GM03348 (cell line): ENCODE results near the gene FARP2.

Experiments used
- DNase-seq: peaks from one replicate; pipeline ENCODE4 v3.0.0; 2012; ENCODE audit warnings: low spot score

FARP2 gene

DNA sequence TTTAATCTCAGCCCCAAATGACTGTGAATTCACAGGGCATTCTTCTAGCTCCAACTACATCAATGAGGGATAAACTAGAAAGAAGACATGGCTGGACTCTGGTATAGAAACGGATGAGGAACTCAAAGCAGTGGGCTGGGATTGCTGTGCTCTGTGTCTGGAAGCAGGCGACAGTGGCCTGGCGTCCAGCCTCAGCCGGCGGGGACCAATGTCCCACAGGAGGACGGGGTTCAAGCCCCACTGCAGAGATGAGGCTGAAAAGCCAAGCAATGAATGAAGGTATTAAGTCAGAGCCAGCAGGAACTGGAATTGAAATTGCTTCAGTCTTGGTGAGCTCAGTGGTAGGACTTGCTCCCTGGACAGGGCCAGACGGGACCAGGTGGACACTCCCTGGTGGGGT is 178.2 kb downstream of the FARP2 start:
- DNase-seq, result no peak

GRCh38 chr2:241534701-241535375 is 178.8 kb downstream of the FARP2 start:
- DNase-seq, result no peak

- no peak for DNase-seq
Measured at GRCh38 chr2:241535871-241536655, 180.0 kb downstream of the FARP2 start.

DNA sequence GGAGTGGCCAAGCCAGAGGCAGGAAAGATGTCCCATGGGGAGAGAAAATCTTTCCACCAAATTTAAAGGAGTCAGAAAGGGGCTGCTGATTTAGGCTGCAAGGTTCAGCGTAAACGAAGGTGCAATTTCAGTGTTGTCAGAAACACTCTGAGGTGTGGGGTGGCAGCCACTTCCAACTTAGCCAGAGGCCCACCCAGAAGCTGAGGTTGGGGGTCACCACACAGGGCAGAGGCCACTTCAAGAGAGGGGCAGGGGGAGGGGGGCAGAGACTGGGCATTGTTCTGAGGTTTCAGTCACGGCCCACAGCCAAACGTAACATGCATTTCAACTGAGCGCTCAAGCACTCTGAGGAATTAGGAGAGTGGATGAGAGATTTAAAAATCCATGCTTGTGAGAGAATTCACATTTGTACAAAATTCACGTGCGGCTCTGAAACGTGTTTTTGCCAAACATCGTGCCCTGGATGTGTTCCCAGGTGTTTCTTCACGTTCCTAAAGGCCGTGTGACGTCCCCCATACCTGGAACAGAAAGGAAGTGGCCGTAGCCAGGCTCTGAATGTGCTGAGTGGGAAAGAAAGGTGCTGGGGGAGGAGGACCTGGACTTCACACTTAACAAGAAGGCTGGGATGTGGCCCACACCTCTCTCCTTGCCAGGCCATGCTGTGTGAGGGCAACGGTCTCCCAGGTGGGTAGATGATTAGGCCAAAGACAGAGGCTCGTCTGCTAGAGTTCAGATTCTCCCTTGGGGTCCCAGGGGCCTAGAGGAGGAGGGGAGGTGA is 182.9 kb downstream of the FARP2 start:
- no peak for DNase-seq

DNA sequence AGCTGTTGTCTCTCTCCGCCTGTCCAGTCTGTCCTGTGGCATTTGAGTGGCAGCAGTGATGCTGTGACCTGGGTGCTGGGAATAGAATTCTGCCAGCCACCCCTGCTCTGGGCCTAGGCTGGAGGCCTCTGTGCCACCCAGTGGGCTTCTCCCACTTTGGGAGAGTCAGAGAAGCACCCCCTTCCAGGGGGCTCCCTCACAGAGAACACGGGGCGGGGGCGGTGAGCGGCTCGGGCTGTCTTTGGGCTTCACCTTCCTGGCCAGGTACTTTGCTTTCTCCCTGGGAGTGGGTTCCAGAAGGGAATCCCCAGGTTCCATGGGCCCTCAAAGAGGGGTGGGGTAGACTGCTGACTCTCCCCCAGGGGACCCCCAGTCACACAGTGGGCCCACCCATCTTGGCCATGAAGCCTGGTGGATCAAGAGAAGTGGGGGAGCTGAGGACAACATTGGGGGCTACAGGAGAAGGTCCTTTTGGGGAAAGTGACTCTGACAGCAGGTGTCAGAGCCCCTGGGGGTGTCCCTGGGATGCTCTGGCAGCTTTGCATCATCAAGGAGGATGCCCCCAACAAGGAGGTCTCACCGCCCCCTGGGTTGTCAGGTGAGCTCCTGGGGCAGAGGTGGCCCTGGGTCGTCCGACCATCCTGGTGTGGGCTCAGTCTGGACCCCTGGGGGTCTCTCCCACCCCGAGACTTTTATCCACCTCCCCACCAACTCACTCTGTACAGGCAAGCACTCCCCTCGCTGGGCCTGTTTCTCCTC is 183.7 kb downstream of the FARP2 start:
- DNase-seq, result peak; percentile 3

DNA sequence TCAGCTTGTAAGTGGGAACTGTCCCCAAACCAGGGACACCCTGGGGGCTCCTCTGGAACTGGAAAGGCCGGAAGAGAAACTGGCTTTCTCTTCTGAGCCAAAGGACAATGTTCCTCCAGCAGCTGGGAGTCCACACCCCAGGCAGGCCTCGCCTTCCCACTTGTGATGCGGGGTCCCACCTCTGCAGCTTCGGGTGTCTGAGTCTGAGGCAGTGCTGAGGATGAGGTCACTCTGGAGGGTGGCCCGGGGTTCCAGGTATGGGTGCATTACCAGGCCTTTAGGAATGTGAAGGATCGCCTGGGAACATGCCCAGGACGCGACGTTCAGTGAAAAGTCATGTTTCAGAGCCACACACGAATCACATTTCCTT is 184.3 kb downstream of the FARP2 start:
- peak; percentile 27 for DNase-seq

DNA sequence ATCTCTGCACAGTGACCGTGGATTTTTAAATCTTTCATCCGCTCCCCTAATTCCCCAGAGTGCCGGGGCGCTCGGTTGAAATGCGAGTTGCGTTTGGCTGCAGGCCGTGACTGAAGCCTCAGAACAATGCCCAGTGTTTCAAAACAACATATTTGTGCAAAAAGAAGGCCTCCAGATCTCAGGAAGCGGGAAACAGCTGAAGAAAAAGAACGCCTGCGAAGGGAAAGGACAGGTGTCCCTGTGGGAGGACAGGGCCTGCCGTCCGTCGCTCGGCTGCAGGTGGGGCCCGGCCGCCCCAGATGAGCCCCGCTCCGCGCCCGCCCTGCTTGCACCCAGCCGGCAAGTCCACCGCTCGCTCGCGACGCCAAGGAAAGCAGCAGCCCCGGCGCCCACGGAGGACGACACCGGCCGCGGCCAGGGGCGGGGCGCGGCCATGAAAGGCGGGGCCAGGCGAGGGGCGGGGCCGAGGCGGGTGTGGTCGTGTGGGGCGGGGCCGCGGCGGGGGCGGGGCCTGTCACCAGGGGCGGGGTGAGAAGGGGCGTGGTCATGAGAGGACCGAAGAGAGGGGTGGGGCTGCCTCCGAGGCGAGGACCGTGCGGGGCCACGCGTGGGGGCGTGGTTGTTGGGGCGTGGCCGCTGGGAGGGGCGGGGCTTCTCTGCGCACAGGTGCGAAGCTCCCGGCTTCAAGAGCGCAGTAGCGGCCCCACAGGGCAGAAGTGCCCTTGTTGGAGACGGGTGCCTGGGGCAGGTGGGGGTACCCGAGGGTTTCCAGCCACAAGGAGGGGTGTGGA is 184.9 kb downstream of the FARP2 start:
- DNase-seq, result peak; percentile 95

GRCh38 chr2:241541564-241542277 is 185.6 kb downstream of the FARP2 start:
- DNase-seq, result peak; percentile 11

DNA sequence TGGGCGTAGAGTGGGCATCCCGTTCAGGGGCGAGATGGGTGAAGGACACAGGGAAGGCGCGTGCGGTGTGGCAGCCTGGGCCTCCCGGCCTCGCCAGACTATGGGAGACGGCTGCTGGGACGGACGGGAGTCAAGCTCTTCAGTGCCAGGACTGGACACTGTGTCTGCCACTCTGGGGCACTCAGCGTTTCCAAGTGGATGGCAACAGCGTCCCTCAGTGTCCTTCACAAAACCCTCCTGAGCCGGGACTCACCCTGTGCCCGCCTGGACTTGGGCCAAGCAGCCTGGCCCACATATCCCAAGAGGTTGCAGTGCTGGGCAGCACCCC is 186.2 kb downstream of the FARP2 start:
- DNase-seq, result peak; percentile 3
